Measurements from ENCODE around the gene RNFT2. TPM values are rescaled to one million over a fixed set of nuclear protein-coding genes. Genes with fewer than 3 reads are reported as not detected.

Gene RNFT2
- total RNA-seq, 1 experiment from 2014 or later: 29.5 TPM

GRCh38 chr12:116892349-116893140 is 154.4 kb downstream of the RNFT2 start:
- Histone ChIP-seq H3K18ac (ENCODE audit: insufficient read length, low read depth, low read length) (no peak overlapping the region), H4K8ac (replicated peaks; ENCODE audit: insufficient read length, low read depth, low read length) (no peak overlapping the region), H3K27ac (ENCODE audit: insufficient read length, low read depth, low read length) (no peak overlapping the region), H2BK120ac (ENCODE audit: low read depth, low read length, poor library complexity, severe bottlenecking) (no peak overlapping the region), H4K5ac (ENCODE audit: insufficient read length, low read depth, low read length) (no peak overlapping the region), H3K56ac (ENCODE audit: insufficient read length, low read depth, low read length) (no peak overlapping the region), H2BK5ac (ENCODE audit: insufficient read length, low read length) (no peak overlapping the region), H3K23me2 (ENCODE audit: insufficient read length, low read depth, low read length, poor library complexity, severe bottlenecking) (no peaks in the 10 kb centered on the region), H3K9ac (ENCODE audit: extremely low read depth, insufficient read length, low read length) (no peak overlapping the region), H2BK12ac (ENCODE audit: insufficient read length, low read depth, low read length) (no peak overlapping the region), H2AK5ac (ENCODE audit: insufficient read length, low read length) (no peak overlapping the region), H3K79me2 (ENCODE audit: insufficient read depth, low read length) (no peaks in the 10 kb centered on the region), H3K79me1 (ENCODE audit: insufficient read depth, low read depth, low read length, poor library complexity, severe bottlenecking) (no peaks in the 10 kb centered on the region), H3K4me2 (ENCODE audit: insufficient read depth, insufficient read length, low read length) (no peak overlapping the region), H3K27me3 (ENCODE audit: insufficient read depth, low read length) (no peaks in the 10 kb centered on the region), H2AFZ (ENCODE audit: low read length) (no peak overlapping the region), H3K9me3 (ENCODE audit: control insufficient read depth, low read depth, low read length) (no peaks in the 10 kb centered on the region), H4K91ac (ENCODE audit: insufficient read length, low read depth, low read length) (no peak overlapping the region), H2BK20ac (ENCODE audit: low read depth, low read length, poor library complexity, severe bottlenecking) (no peak overlapping the region), H2BK15ac (ENCODE audit: low read depth, low read length) (no peak overlapping the region), H3T11ph (ENCODE audit: low read length) (no peak overlapping the region), H3K4me1 (ENCODE audit: insufficient read depth, low read length) (no peaks in the 10 kb centered on the region), H4K20me1 (ENCODE audit: control insufficient read depth, insufficient read depth, insufficient read length) (no peaks in the 10 kb centered on the region), H3K23ac (ENCODE audit: insufficient read length, low read depth, low read length) (no peak overlapping the region), H3K4ac (ENCODE audit: low read depth, low read length) (no peak overlapping the region), H3K14ac (ENCODE audit: insufficient read depth, low read length) (no peak overlapping the region)
- Mint-ChIP-seq H3K9me3 (no peaks in the 10 kb centered on the region), H3K27me3 (ENCODE audit: low read depth) (peaks cover 26% of the 10 kb centered on the region), H3K4me3 (no peak overlapping the region), H3K27ac (no peak overlapping the region), H3K4me1 (peaks cover 2 to 3% of the 10 kb centered on the region in 2 experiments; a peak in 2 of 4 replicates), H3K36me3 (ENCODE audit: insufficient read depth in 1 of 3, low read depth in 3 of 3) (no peaks in the 10 kb centered on the region)
- TF ChIP-seq CTCF (conservative IDR thresholded peaks at IDR 0.05): no peak
- WGBS (ENCODE audit: extremely low coverage, insufficient read length, low lambda C conversion rate): no CpG with 5 or more reads among the region's 12 CpGs
- no peak for DNase-seq

Data from H9 (cell line).